HG02884 (cell line): Measurements from ENCODE around the gene LIMA1.
"Not testable (repeated sequence)": the region's sequence is repeated elsewhere in the genome, so short reads cannot be mapped to it uniquely, and the experiment has no call there.

Experiments
- ATAC-seq: cut with Tn5 transposase; IDR thresholded peaks from one replicate; pipeline ENCODE4 v1.9.1; 2021; ENCODE audit warnings: mild to moderate bottlenecking, moderate library complexity; ENCODE audit not compliant: unreplicated experiment

LIMA1 gene

DNA sequence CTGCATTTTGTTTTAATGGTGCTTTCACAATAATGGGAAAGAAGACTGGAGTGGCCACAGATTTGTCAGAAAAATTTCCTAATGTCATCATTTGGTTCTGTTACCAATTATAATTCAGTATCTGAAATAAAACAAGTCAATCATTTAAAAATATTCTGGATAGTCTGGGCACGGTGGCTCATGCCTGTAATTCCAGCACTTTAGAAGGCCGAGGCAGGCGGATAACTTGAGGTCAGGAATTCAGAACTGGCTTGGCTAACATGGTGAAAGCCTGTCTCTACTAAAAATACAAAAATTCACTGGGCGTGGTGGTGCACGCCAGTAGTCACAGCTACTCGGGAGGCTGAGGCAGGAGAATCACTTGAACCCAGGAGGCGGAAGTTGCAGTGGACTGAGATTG is 4.0 kb upstream of the LIMA1 start:
- ATAC-seq, result no peak

DNA sequence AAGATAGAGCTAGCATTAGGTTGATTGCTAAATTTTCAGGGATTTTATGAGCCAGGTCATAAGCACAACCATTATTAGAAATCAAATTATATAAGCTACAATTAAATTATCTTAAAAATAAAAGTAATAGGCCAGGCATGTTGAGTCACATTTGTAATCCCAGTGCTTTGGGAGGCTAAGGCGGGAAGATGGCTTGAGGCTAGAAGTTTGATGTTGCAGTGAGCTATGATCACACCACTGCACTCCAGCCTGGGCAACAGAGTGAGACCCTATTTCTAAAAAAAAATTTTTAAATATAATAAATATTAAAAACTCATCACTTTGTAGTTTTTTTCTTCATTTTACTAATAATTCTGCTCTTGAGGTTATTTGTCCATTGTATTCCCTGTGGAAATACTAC is 1.9 kb upstream of the LIMA1 start:
- no peak for ATAC-seq

DNA sequence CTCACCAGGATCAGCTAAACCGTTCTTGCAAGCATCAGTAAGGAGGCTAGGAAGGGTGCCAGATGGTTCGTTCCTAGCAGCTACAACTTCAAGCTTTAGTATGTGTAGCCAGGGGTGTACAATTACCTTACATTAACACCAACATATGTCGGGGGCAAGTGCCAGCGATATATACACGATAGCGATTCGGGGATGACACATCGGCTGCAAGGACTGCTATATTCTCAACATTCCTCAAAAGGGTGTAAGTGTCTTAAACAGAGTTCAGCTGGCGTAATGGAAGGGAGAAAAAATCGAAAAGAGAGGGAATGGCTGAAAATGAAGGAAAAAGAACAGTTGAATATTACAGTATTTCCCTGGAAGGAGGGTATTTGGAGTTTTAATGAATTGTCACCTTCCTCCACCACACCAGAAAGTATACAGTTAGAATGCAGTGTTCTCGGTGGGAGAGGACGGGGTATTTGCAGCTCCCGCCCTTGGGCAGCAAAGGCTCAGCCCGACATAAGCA is 545 bp downstream of the LIMA1 start:
- ATAC-seq, result no peak

- ATAC-seq, result no peak
Measured at GRCh38 chr12:50279501-50279900, 3.8 kb downstream of the LIMA1 start.

DNA sequence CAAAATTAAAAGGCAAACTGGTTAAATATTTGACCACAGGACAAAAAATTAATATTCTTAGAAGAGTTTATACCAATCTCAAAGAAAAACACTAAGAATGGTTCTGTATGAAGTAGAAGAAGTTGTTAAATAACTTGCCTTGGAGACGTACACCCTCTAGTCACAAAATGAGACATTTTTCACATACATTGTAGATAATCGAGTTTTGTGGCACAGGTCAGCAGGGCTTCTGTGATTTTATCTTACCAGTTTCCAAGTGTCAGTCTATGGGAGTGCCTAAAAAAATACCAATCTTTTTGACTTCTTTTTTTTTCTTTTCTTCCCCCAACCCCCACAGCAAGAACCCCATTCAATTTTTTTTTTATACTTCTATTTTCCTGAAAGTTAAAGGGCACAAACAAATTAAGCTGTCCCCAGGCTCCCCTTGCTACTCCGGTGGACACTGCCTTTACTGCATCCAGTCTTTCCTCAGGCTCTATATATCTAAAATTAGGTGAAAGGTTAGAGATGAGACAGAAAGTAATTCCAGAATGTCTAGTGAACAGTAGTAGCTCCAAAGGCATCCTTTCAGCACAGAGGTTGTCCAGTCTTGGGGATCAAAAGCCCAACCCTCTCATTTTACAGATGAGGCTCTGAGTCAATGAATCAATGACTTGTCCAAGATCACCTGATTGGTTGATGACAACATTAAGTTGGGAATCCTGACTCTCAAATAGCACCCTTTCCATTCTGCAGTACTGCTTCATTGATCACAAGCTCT is 6.2 kb downstream of the LIMA1 start:
- no peak for ATAC-seq

- no peak for ATAC-seq
Measured at GRCh38 chr12:50276068-50276467, 7.3 kb downstream of the LIMA1 start.

DNA sequence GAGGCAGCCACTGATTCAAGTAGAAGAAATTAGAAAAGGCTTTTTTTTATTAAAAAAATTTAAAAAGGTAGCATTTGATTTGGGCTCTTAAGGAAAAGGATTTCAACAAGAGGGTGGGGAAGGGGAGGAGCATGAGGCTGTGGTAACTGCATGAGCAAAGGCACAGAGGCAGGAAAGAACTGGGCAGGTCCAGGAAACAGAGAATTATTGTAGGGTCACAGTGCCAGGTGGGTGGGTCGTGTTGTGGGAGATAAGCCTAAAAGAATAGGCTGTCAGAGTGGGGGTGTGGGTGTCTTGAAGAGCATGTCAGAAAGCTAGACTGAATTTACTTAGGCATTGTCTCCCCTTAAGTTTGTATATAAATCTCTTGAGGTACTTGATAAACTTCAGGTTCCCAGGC is 7.8 kb downstream of the LIMA1 start:
- ATAC-seq, result no peak

- not testable (repeated sequence) for ATAC-seq
Measured at GRCh38 chr12:50275127-50275526, 8.2 kb downstream of the LIMA1 start.

- no peak for ATAC-seq
Measured at GRCh38 chr12:50271724-50272247, 11.5 kb downstream of the LIMA1 start.

DNA sequence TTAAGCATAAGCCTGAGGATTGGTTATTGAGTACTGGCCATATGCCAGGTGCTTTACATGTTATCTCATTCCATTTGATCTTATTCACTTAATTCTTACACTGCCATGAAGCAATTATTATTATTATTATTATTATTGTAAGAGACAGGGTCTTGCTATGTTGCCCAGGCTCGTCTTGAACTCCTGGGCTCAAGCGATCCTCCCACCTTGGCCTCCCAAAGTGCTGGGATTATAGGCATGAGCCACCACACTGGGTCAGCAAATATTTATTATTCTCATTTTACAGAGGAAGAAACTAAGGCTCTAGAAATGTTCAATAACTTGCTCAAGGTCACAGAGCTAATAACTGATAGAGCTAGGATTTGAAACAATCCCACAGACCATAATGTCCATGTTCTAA is 14.8 kb downstream of the LIMA1 start:
- no peak for ATAC-seq

- no peak for ATAC-seq
Measured at GRCh38 chr12:50265770-50266524, 17.4 kb downstream of the LIMA1 start.

DNA sequence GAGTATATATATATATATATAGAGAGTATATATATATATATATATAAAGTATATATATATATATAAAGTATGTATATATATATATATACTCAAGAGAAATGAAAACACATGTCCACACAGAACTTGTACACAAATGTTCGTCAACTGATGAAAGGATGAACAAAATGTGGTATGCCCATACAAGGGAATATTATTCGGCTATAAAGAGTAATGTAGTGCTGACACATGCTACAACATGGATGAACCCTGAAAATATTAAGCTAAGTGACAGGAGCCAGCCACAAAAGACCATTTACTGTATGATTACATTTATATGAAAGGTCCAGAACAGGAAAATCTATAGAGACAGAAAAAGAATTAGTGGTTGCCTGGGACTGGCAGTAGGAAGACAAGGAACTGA is 19.5 kb downstream of the LIMA1 start:
- no peak for ATAC-seq

DNA sequence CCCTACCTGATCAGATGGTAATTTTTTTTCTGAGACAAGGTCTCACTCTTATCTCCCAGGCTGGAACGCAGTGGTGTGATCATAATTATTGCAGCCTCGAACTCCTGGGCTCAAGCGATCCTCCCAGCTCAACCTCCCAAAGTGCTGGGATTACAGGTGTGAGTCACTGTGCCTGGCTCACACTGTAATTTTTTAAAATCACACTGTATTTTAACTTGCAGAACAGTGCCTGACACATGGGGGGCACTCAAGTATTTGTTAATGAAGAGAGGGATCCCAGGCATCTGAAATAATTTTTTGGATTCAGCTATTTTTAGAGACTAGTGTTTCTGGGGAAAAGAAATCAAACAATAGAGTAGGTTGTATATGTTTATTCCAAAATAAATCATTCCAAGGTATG is 21.7 kb downstream of the LIMA1 start:
- no peak for ATAC-seq

GRCh38 chr12:50258167-50258551 is 25.2 kb downstream of the LIMA1 start:
- no peak for ATAC-seq

DNA sequence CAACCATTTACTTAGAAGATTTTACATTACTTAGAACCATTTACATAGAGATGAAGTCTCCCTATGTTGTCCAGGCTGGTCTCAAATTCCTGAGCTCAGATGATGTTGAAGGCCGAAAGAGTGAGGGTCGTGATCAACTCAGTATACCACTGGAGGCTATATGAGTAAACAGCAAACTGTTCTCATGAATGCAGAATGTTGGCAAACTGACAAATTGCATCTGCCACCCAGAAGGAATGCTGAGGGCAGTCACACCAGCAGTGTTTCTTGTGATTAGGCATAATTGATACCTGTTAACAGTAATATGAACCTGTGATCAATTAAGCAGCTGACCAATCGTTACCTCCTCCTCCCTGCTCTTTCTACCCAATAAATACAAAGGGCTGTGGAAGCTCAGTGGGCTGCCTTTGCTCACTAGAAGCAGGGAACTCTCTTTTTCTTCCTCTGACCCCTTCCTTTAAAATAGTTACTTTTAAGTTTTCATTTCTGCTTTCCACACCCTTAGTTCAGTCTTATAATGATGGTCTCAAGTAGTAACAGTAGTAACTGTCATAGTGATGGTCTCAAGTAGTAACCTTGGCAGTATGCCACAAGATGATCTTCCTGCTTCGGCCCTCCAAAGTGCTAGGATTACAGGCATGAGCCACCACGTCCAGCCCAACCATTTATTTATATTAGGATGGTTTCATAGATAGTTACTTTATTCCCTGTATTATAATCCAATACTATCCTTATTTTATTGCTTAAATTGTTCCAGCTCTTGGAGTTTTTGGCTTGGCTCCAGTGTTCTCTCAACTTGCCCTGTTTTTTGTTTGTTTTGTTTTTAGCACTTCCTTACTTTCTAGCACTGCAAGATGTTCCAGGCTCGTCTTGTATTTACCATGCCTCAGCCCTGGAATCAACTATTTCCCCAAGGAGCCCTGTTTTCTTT is 25.8 kb downstream of the LIMA1 start:
- ATAC-seq, result no peak

DNA sequence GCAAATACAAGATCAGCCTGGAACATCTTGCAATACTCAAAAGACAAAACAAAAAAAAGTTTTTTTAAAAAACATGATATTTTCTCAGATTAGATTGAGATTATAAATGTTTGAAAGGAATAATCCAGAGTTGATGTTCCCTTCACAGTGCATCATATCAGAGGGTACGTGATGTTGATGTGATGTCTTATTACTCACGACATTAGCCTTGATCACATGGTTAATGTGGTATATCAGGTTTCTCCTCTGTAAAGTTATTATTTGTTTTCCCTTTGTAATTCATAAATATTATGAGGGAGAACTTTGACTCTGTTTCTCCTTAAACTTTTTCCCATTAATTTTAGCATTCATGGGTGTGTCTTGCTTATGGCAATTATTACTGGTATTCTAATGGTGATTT is 26.6 kb downstream of the LIMA1 start:
- ATAC-seq, result no peak

- no peak for ATAC-seq
Measured at GRCh38 chr12:50252977-50253602, 30.2 kb downstream of the LIMA1 start.

DNA sequence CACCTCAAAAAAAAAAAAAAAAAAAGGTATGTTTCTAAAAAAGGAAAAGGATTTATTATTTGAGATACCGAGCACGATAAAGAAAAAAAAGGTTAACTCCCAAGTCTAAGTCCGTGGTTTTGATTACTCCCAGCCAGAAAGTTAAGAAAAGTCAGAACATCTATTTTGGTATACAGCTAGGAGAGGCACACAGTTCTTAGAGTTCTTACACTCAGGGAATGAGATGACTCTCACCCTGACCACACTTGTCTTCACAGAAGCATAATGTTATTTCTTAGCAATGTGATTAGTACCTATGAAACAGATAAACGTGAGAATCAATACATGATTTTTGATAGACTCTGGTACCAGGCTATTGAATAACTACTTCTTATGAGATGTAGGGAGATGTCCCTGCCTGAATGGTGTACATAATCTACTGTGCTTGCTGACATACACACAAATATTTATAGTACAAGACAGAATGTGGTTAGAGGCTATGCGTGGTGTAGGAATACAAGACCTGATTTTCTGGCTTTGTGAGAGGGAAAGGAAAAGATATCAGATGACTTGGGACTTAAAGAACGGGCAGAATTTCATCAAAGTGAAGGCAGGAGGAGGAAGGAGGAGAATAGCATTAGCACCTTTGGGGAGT is 31.6 kb downstream of the LIMA1 start:
- ATAC-seq, result no peak

- no peak for ATAC-seq
Measured at GRCh38 chr12:50249464-50250182, 33.7 kb downstream of the LIMA1 start.
